ENCODE data around the gene CTDP1. TPM values are rescaled to one million over a fixed set of nuclear protein-coding genes. Genes with fewer than 3 reads are reported as not detected.

The CTDP1 gene
- total RNA-seq, 2 experiments from 2014 or later = 34.8 to 38.0 TPM

DNA sequence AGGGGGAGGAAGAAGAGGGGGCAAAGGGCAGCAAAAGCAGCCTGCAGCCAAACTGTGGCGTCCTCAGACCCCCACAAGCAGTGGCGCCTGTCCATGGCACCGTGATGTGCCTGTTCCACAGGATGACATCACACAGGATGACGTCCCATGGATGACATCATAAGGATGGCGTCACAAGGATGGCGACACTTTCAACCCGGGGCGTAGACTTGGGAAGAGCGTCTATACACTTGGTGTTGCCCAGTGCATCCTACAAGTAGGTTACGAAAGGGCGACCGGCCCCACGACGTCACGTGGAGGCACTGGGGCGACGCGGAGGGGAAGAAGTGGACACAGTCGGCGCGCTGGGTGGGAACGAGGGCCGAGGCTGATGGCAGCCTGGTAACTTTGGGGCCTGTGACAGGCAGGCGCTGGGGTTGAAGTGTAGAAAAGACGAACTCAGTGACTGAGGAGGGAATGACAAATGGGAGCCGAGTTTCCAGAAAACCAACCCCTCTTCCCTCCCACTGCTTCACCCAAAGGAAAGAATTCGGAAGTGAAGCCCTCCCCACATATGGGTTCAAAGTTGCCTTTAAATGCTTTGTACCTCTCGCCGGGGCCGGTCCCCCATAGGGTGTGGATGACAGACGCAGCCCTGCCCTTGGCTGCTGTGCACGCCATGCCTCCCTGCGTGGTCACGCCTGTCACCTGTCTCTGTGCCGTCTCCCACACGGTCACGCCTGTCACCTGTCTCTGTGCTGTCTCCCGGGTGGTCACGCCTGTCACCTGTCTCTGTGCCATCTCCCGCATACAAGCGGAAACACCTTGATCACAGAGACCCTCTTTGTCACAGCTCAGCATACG is 104.7 kb downstream of the CTDP1 start:
- CTCF ChIA-PET = no interaction called here
- Mint-ChIP-seq H3K27ac (no peak overlapping the region), H3K27me3 (peaks cover 16% of the 10 kb centered on the region), H3K36me3 (ENCODE audit: low read depth) (no peaks in the 10 kb centered on the region), H3K4me1 (no peaks in the 10 kb centered on the region), H3K4me3 (no peak overlapping the region), H3K9me3 (peaks cover 4% of the 10 kb centered on the region)
- DNase-seq = no peak
- POLR2A ChIA-PET = no interaction called here

DNA sequence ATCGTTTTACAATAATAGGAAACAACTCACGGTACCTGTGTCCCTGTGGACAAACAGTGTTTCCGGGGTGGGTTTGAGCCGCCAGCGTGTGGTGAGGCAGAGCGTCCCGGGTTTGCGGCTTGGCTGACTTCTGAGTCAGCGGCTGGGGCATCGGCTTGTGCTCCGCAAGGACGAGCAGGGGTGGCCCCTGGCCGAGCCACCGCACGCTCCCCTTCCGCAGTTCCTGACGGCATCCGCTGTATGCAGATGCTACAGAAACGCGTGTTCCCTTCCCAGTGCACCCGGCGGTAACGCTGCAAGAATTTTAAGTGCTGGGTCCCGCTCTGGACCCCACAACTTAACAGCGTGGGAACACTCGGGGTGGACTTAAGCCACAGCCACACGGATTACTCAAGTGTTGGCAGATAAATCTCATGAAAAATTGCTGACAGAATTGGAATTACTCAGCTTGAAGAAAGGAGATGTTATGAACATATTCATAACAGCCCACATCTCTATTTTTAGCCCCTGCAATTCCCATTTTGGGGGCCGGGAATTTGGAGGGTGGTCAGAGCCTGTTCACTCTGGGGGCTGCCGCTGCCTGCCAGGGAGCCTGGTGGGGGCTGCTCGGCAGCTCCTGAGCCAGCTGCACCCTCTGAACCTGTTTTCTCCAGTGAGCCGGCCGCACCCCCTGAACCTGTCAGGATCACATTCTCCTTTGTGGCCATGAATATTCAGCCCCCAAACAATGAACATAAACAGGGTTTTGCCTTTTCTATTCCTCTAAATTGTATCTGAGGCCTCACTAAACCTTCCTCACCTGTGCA is 105.6 kb downstream of the CTDP1 start:
- Mint-ChIP-seq H3K4me3 (no peak overlapping the region), H3K36me3 (ENCODE audit: low read depth) (no peaks in the 10 kb centered on the region), H3K4me1 (no peaks in the 10 kb centered on the region), H3K9me3 (peaks cover 4% of the 10 kb centered on the region), H3K27me3 (peaks cover 20% of the 10 kb centered on the region), H3K27ac (no peak overlapping the region)
- DNase-seq = no peak
- CTCF ChIA-PET = no interaction called here
- POLR2A ChIA-PET = no interaction called here

DNA sequence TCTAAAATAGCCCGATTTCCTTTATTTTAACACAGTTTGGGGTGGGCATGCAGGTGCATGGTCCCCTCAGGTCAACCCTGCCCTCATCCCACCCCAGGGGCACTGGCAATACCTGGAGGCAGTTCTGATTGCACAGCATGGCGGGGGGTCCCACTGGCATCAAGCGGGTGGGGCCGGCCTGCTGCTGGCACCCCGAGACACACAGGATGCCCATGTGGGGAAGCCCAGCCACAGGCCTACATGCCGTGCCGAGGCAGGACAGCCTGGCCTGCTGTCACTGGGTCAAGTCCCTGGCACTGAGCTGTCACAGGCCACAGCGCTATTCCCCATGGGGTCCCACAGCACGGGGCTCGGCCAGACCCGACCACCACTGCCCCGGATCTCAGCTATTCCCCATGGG is 106.2 kb downstream of the CTDP1 start:
- ChIA-PET CTCF (no interaction called here), POLR2A (no interaction called here)
- Mint-ChIP-seq H3K4me3 (no peak overlapping the region), H3K27me3 (peaks cover 26% of the 10 kb centered on the region), H3K36me3 (ENCODE audit: low read depth) (no peaks in the 10 kb centered on the region), H3K9me3 (peaks cover 4% of the 10 kb centered on the region), H3K4me1 (no peaks in the 10 kb centered on the region), H3K27ac (no peak overlapping the region)
- no peak for DNase-seq

DNA sequence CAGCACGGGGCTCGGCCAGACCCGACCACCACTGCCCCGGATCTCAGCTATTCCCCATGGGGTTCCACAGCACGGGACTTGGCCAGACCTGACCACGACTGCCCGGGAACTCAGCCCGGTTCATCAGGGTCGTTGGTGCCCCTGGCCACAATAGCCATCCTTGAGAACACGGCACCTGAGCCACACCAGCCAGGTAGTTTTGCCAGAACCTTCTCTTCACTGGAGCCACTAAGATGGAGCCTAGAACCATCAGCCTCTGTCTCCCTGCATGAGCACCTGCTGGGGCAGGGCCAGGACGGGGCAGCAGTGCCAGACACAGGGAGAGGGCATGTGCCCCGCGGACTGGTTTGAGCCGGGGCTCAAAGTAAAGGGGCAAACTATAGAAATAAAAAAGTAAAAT is 106.7 kb downstream of the CTDP1 start:
- ChIA-PET POLR2A (no interaction called here), CTCF (no interaction called here)
- Mint-ChIP-seq H3K4me3 (no peak overlapping the region), H3K9me3 (peaks cover 4% of the 10 kb centered on the region), H3K36me3 (ENCODE audit: low read depth) (no peaks in the 10 kb centered on the region), H3K27me3 (peaks cover 31% of the 10 kb centered on the region), H3K27ac (no peak overlapping the region), H3K4me1 (peaks cover under 1% of the 10 kb centered on the region)
- DNase-seq = no peak

DNA sequence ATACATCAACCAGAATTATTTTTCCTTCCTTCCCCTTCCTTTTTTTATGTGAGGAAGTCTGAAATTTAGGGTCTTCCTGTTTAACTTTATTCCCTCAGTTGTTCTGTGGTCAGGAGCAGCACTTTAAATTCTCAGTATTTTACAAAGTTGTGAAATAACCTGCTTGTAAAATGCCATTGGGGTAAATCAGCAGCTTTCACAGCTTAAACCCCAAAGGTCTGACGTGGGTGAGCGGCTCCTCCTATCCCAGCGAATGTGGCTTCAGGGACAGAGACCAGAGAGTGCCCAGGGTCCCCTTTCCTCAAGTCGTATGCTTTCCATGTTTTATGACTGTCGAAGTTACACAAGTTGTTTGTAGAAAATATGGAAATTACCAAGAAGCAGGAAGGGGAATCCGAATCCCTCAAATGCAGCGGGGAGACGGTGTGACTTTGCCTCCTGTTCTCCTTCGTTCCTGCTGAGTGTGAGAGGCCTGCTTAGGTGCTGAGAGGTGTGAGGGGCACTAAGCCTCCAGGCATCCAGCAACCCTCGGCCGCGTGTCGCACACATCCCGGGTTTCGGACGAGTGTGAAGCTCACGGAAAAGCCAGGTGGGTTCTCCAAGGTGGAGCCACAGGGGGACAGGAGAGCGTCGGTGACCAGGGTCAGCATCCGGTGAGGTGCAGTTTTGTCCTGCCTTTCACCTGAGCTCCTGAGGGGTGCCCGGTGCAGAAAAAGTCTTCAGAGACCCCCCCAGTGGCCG is 107.4 kb downstream of the CTDP1 start:
- no peak for DNase-seq
- CTCF ChIA-PET = no interaction called here
- Mint-ChIP-seq H3K27ac (no peak overlapping the region), H3K36me3 (ENCODE audit: low read depth) (no peaks in the 10 kb centered on the region), H3K4me1 (peaks cover 4% of the 10 kb centered on the region), H3K27me3 (peaks cover 37% of the 10 kb centered on the region), H3K4me3 (no peak overlapping the region), H3K9me3 (peaks cover 4% of the 10 kb centered on the region)
- POLR2A ChIA-PET = no interaction called here

DNA sequence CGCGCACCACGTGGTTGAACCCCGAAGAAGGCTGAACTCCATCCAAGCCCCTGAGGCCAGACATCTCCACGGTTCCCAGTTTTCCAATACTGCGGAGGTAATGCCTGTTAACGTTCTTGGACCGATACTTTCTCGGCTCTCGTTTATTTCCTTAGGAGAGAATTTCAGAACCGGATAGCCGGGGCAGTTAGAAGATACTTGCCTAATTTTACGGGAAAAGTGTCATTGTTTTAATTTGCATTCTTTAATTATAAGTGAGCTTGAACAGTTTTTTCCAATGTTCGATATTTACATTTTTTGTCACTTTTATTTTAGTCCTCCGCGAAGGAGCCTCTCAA is 107.9 kb downstream of the CTDP1 start:
- H3K27me3 Mint-ChIP-seq = peaks cover 43% of the 10 kb centered on the region
- H3K9me3 Mint-ChIP-seq = peaks cover 4% of the 10 kb centered on the region
- DNase-seq = no peak
- no peaks in the 10 kb centered on the region for H3K36me3 Mint-ChIP-seq (ENCODE audit: low read depth)
- peaks cover 4% of the 10 kb centered on the region for H3K4me1 Mint-ChIP-seq
- ChIA-PET CTCF (no interaction called here), POLR2A (no interaction called here)
- no peak overlapping the region for H3K4me3 Mint-ChIP-seq
- no peak overlapping the region for H3K27ac Mint-ChIP-seq

DNA sequence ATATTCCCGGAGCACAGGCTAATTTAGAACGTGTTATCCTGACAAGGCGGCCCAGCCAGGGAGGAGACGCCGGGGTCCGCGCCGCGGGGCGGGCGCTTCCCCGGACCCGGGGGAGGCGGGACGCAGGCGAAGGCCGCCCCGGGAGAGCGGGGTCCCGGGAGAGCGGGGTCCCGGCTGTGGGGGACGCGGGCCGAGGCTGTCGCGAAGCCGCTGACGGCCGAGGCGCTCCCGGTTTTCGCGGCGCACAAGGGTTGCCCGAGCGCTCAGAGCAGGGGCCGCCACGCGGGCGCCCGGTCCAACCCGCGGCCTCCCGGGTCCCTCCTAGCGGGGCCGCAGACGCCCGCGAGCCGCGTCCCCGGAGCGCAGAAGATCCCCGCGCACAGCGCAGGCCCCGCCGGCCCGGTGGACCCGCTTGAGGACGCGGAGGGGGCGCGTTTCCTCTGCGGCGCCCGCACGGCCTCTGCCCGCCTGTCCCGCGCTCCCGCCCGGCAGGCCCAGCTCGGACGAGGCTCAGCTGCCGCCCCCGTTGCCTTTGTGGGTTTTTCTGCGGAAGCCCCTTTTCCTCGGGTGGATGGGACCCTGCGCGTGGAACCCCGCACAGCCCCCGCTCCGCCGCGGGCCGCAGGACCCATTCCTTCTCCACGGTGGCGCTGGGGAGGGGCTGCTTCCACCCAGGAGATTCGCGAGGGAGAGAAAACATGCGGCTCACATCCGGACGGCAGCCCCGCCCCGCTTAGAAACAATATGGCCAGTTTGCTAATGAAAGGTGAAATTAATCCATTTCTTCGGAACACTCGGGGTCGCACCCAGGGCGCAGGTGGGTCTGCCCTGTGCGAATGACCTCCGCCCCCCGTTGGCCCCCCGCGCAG is 108.5 kb downstream of the CTDP1 start:
- Mint-ChIP-seq H3K4me1 (peaks cover 4% of the 10 kb centered on the region), H3K36me3 (ENCODE audit: low read depth) (no peaks in the 10 kb centered on the region), H3K4me3 (no peak overlapping the region), H3K9me3 (peaks cover 4% of the 10 kb centered on the region), H3K27ac (no peak overlapping the region), H3K27me3 (peaks cover 48% of the 10 kb centered on the region)
- CTCF ChIA-PET = no interaction called here
- POLR2A ChIA-PET = no interaction called here
- DNase-seq = no peak

DNA sequence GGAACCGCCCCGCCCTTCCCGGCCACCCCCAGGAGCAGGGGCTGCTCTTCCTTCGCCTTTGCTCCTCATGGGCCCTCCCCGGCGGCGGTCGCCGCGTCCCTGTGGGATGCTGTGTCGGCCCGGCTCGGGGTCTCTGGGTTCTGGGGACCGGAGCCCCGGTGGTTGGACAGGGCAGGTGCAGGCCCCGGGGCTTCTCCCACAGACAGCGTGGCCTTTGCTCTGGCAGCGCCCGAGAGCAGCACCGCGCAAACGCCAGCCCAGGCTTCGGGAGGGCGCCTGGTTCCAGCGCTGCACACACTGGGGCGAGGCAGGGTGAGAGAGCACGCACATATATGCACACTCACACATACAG is 109.1 kb downstream of the CTDP1 start:
- no peak for DNase-seq
- ChIA-PET POLR2A (no interaction called here), CTCF (no interaction called here)
- Mint-ChIP-seq H3K4me3 (no peak overlapping the region), H3K27ac (no peak overlapping the region), H3K27me3 (peaks cover 50% of the 10 kb centered on the region), H3K9me3 (peaks cover 4% of the 10 kb centered on the region), H3K36me3 (ENCODE audit: low read depth) (no peaks in the 10 kb centered on the region), H3K4me1 (peaks cover 4% of the 10 kb centered on the region)

DNA sequence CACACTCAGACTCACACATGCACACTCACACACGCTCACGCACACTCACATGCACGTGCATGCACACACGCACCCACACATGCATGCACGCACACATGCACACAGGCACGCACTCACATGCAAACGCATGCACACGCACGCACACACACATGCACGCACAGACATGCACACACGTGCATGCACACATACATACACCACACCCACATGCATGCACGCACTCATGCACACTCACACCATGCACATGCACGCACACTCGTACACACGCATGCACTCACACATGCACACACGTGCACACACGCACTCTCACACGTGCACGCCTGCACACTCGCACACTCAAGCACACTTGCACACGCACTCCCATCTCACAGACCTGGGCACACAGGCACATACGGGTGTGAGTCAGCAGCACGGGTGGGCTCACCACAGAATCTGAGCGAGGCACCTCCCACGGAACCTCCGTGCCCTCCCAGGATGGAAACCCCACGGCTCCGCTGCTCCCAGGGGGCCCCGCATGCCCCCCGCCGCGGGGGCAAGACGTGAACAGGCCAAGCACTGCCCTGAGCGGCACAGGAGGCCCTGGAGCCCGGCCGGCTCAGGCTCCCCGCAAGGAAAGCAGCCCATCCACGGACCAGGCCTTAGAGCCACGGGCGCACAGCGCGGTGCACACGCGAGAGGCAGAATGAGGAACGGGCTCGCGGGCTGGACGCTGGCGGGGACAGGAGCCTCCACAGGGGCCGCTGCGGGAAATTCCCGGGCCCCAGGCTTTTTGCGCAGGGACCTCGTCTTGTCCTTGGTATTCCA is 109.7 kb downstream of the CTDP1 start:
- Mint-ChIP-seq H3K4me1 (peaks cover 4% of the 10 kb centered on the region), H3K27ac (no peak overlapping the region), H3K4me3 (no peak overlapping the region), H3K36me3 (ENCODE audit: low read depth) (no peaks in the 10 kb centered on the region), H3K27me3 (peaks cover 51% of the 10 kb centered on the region), H3K9me3 (peaks cover 4% of the 10 kb centered on the region)
- POLR2A ChIA-PET = no interaction called here
- CTCF ChIA-PET = no interaction called here
- DNase-seq = no peak

DNA sequence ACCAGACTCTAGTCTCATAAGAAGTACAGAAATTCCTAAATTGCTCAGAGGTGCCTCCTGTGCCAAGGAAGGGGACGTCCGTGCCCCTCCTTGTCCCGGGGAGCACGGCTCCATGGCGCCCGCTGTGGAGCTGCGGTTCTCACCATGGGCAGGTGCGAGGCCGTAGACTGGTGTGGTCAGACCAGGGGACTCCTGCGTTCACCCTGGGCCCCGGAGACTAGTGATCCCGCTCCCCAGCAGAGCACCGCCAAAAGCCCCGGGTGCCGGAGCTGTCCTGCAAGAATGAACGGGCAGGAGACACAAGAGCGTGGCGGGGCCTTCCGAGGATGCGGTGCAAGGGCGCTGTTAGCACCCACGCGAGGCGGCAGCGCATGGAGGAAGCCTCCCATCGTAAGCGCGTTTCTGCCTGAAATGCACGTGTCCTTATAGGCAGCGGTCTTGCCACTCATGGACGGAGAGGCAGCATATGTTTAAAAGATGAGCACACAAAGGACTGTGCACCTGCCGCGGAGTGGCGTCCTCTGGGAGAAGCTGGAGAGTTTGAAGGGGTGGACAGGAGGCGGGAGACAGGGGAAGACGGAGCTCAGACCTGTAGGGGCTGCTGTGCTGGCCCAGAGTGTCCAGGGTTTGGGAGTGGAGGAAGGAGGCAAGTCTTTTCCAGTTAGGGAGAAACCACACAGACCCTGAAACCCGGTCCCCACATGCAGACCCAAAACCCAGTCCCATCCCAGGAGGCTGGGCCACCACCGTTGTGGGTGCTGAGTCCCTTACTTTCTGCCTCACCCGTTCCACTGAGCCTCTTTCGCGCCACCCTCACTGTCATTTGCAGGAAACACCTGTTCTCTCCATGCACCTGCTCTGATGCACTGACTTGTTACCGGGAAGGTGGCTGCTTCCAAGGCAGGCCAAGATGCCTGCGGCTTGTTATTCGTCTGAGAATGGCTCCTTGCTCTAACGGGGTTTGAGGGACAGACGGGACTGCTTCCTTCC is 110.6 kb downstream of the CTDP1 start:
- H3K36me3 Mint-ChIP-seq (ENCODE audit: low read depth) = no peaks in the 10 kb centered on the region

DNA sequence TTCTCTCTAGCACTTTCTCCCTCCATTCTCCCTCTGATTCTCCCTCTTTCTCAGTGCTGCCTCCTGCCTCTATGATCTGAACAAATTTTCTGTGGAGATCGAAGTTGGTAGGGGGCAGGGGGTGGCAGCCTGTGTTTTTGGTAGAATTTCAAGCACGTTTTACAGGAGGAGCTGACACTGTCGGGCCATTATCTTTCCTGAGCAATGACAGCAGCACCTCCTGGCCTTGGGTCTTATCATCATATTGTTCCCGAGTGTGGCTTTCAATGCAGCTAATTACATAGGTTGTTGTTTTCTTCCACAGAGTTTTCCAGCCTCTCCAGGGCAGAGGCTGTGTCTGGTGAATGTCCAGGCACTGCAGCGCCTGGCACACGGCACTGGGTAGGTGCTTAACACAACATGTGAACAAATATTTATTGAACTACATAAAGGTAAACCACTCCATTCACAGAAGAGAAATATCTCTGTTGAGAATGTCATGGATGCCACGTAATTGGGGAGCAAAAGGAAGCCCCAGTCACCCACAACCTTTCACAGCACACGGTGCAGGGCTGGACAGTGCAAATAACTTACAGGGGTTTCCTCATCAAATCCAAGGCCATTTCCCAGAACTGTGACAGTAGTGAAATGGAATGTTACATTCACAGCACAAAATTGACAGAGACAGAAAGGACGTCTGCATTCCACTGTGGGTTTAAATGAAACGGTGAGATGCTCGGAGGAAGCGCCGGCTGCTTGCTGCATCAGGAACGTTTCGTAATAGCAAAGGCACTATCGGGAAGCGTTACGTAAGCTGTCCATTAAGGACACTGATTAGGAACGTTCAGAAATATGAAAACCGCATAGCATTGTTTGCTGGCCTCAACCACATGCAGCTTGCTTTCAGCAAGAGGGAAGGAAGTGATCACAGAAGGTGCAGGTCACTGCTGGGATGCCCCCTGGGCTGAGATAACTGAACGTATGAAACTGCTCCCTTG is 111.7 kb downstream of the CTDP1 start:
- no peak overlapping the region for H3K4me3 Mint-ChIP-seq
- peaks cover 4% of the 10 kb centered on the region for H3K4me1 Mint-ChIP-seq
- POLR2A ChIA-PET = no interaction called here
- H3K9me3 Mint-ChIP-seq = peaks cover 4% of the 10 kb centered on the region
- CTCF ChIA-PET = no interaction called here
- no peak overlapping the region for H3K27ac Mint-ChIP-seq
- peaks cover 60% of the 10 kb centered on the region for H3K27me3 Mint-ChIP-seq
- no peak for DNase-seq
- no peaks in the 10 kb centered on the region for H3K36me3 Mint-ChIP-seq (ENCODE audit: low read depth)

More for the DNA sequence above, 110.6 kb downstream of the CTDP1 start:
- ChIA-PET POLR2A (no interaction called here), CTCF (no interaction called here)
- Mint-ChIP-seq H3K27ac (no peak overlapping the region), H3K4me3 (no peak overlapping the region), H3K27me3 (peaks cover 58% of the 10 kb centered on the region), H3K9me3 (peaks cover 4% of the 10 kb centered on the region), H3K4me1 (peaks cover 4% of the 10 kb centered on the region)
- no peak for DNase-seq

Data from activated CD4-positive, alpha-beta memory T cell treated with anti-CD3 and anti-CD28 coated beads, Interleukin-2, amount 10 ng/mL, durations not matched to agents 7 days and 5 days (primary cell).